ENCODE data around the gene DOCK1.
"Not testable (repeated sequence)": the region's sequence is repeated elsewhere in the genome, so short reads cannot be mapped to it uniquely, and the experiment has no call there.

The DOCK1 gene

GRCh38 chr10:126876456-126876855, 28.8 kb upstream of the DOCK1 start:
- DNase-seq (ENCODE audit: low read depth), result no peak
- TF ChIP-seq, protein P1, sequence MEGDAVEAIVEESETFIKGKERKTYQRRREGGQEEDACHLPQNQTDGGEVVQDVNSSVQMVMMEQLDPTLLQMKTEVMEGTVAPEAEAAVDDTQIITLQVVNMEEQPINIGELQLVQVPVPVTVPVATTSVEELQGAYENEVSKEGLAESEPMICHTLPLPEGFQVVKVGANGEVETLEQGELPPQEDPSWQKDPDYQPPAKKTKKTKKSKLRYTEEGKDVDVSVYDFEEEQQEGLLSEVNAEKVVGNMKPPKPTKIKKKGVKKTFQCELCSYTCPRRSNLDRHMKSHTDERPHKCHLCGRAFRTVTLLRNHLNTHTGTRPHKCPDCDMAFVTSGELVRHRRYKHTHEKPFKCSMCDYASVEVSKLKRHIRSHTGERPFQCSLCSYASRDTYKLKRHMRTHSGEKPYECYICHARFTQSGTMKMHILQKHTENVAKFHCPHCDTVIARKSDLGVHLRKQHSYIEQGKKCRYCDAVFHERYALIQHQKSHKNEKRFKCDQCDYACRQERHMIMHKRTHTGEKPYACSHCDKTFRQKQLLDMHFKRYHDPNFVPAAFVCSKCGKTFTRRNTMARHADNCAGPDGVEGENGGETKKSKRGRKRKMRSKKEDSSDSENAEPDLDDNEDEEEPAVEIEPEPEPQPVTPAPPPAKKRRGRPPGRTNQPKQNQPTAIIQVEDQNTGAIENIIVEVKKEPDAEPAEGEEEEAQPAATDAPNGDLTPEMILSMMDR (conservative IDR thresholded peaks at IDR 0.05; ENCODE audit: low read depth, low read length), result no peak
- no peak overlapping the region for H3K4me3 ChIP-seq (ENCODE audit: low read depth, low read length)

DNA sequence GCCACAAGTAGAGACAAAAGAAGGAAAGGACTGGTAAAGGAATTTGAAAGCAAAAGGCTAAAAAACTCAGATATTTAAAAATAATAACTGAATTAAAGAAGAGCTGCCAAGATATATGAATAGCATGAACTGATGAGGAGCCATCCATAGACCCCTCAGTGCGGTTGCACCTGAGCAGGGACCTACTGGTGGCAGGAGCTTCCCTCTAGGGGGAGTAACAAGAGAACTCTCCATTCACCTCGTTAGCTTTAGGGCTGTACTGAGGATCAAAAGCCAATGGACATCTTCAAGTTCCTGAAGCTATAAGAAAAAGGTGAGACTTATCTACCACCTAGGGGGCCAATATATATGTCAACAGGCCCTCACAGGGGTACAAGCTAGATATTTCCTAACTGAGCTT, 27.8 kb upstream of the DOCK1 start:
- no peak overlapping the region for H3K4me3 ChIP-seq (ENCODE audit: low read depth, low read length)
- DNase-seq (ENCODE audit: low read depth), result no peak
- TF ChIP-seq, protein P1 (conservative IDR thresholded peaks at IDR 0.05; ENCODE audit: low read depth, low read length), result no peak

DNA sequence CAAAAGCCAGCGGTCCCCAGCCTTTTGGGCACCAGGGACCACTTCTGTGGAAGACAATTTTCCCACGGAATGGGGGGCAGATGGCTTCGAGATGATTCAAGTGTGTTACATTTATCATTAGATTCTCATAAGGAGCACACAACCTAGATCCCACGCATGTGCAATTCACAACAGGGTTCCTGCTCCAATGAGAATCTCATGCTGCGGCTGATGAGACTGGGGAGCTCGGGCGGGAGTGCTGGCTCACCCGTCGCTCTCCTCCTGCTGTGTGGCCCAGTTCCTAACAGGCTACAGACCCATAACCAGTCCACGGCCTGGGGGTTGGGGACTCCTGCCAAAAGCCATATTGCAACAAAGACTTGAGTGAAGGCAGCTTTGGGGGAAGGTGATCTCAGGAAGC, 26.6 kb upstream of the DOCK1 start:
- H3K4me3 ChIP-seq (ENCODE audit: low read depth, low read length), result no peak overlapping the region
- TF ChIP-seq, protein P1 (conservative IDR thresholded peaks at IDR 0.05; ENCODE audit: low read depth, low read length), result no peak
- no peak for DNase-seq (ENCODE audit: low read depth)

GRCh38 chr10:126880926-126881325, 24.3 kb upstream of the DOCK1 start:
- no peak for DNase-seq (ENCODE audit: low read depth)
- TF ChIP-seq, protein P1 (conservative IDR thresholded peaks at IDR 0.05; ENCODE audit: low read depth, low read length), result no peak
- H3K4me3 ChIP-seq (ENCODE audit: low read depth, low read length), result no peak overlapping the region

DNA sequence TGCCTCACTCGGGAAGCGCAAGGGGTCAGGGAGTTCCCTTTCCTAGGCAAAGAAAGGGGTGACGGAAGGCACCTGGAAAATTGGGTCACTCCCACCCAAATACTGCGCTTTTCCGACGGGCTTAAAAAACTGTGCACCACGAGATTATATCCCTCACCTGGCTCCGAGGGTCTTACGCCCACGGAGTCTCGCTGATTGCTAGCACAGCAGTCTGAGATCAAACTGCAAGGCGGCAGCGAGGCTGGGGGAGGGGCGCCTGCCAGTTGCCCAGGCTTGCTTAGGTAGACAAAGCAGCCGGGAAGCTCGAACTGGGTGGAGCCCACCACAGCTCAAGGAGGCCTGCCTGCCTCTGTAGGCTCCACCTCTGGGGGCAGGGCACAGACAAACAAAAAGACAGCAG, 23.2 kb upstream of the DOCK1 start:
- H3K4me3 ChIP-seq (ENCODE audit: low read depth, low read length); DNase-seq (ENCODE audit: low read depth): not testable (repeated sequence)

DNA sequence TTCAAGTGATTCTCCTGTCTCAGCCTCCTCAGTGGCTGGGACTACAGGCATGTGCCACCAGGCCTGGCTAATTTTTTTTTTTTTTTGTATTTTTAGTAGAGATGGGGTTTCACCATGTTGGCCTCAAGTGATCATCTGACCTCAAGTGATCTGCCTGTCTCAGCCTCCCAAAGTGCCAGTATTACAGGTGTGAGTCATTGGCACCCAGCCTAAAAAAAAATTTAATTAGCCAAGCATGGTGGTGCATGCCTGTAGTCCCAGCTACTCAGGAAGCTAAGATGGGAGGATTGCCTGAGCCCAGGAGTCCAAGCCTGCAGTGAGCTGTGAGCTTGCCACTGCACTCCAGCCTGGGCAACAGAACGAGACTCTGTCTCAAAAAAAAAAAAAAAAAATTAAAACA, 16.8 kb upstream of the DOCK1 start:
- not testable (repeated sequence) for H3K4me3 ChIP-seq (ENCODE audit: low read depth, low read length); DNase-seq (ENCODE audit: low read depth)

DNA sequence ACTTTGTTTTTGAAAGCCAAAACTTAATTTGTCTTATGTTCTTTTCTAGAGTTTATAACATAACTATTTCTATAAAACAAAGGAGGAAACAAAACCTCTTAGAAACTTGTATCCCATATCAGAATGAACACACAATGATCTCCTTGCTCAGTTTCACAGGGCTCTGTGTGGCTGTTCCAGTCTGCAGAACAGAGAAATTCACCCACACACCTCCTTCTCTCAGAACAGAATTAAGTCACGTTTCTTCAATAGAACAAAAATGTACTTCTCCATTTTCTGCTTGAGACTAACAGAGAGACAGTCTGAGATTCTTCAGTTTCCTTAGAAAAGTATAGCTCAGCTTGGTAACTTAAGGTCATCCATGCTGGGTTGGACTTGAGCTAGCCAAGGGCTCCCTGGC, 15.8 kb upstream of the DOCK1 start:
- DNase-seq (ENCODE audit: low read depth), result no peak
- TF ChIP-seq, protein P1 (conservative IDR thresholded peaks at IDR 0.05; ENCODE audit: low read depth, low read length), result no peak

GRCh38 chr10:126890797-126891196, 14.4 kb upstream of the DOCK1 start:
- DNase-seq (ENCODE audit: low read depth), result not testable (repeated sequence)

More for the DNA sequence above, 15.8 kb upstream of the DOCK1 start:
- no peak overlapping the region for H3K4me3 ChIP-seq (ENCODE audit: low read depth, low read length)

More at GRCh38 chr10:126890797-126891196, 14.4 kb upstream of the DOCK1 start:
- not testable (repeated sequence) for H3K4me3 ChIP-seq (ENCODE audit: low read depth, low read length)

All from choroid plexus epithelial cell (primary cell).